ENCODE measurements around the gene MSLN.

DNA sequence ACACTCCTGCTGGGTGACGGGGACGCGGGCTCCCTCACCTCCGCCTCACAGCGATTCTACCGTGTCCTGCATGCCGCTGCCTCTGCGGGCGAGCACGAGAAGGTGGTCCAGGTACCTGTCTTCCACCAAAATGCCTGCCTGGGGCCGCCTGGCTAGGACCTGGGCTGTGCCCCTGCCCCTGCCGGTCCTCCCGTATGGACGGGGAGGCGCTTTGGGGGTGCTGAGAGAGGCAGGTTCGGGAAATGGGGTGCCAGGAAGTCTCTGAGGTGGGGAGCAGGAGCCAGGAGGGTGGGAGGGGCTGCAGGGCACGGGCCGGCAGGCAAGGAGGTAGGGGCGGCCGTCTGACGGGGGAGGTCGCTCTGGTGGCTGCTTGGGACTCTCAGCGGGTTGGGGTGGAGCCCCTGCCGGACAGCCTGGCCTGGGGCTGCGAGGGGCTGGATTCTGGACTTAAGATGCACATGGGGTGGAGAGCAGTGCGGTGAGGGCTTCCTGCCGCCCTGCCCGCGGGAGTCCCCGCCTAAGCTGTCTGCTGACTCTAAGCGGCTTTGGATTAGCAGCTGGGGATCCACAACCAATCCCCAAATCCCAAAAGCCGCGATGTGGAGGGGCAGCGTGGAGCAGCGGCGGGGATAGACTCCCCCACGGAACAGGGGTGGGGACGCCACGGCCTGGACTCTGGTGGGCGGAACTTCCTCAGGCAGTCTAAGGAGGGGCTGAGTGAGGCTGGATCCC, 33.7 kb downstream of the MSLN start:
- no peak for TF ChIP-seq CTCF (IDR thresholded peaks at IDR 0.05)
- no peak for TF ChIP-seq YY1 (IDR thresholded peaks at IDR 0.05; ENCODE audit: low read depth)
- no peak for TF ChIP-seq POLR2AphosphoS5 (IDR thresholded peaks at IDR 0.05; ENCODE audit: low read depth, low read length)
- no peak for TF ChIP-seq RAD21 (IDR thresholded peaks at IDR 0.05; ENCODE audit: low read length)
- no peak for TF ChIP-seq SMC3 (IDR thresholded peaks at IDR 0.05; ENCODE audit: low read depth, low read length)
- no peak for TF ChIP-seq REST (IDR thresholded peaks at IDR 0.05; ENCODE audit: low read depth, low read length)
- TF ChIP-seq RFX5 (IDR thresholded peaks at IDR 0.05; ENCODE audit: low read length) = no peak
- TF ChIP-seq, protein P1, sequence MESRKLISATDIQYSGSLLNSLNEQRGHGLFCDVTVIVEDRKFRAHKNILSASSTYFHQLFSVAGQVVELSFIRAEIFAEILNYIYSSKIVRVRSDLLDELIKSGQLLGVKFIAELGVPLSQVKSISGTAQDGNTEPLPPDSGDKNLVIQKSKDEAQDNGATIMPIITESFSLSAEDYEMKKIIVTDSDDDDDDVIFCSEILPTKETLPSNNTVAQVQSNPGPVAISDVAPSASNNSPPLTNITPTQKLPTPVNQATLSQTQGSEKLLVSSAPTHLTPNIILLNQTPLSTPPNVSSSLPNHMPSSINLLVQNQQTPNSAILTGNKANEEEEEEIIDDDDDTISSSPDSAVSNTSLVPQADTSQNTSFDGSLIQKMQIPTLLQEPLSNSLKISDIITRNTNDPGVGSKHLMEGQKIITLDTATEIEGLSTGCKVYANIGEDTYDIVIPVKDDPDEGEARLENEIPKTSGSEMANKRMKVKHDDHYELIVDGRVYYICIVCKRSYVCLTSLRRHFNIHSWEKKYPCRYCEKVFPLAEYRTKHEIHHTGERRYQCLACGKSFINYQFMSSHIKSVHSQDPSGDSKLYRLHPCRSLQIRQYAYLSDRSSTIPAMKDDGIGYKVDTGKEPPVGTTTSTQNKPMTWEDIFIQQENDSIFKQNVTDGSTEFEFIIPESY (IDR thresholded peaks at IDR 0.05; ENCODE audit: borderline replicate concordance, low read depth) = no peak
- no peak for TF ChIP-seq CHD2 (IDR thresholded peaks at IDR 0.05; ENCODE audit: low read length, partially characterized antibody)
- no peak for TF ChIP-seq USF2 (IDR thresholded peaks at IDR 0.05; ENCODE audit: borderline replicate concordance, low read depth, low read length)
- TF ChIP-seq, protein P2, sequence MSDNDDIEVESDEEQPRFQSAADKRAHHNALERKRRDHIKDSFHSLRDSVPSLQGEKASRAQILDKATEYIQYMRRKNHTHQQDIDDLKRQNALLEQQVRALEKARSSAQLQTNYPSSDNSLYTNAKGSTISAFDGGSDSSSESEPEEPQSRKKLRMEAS (IDR thresholded peaks at IDR 0.05; ENCODE audit: low read depth) = no peak
- TF ChIP-seq GABPA (IDR thresholded peaks at IDR 0.05; ENCODE audit: low read depth) = no peak
- no peak for TF ChIP-seq GATA2 (CRISPR knock-in tag; IDR thresholded peaks at IDR 0.05)
